ENCODE results near the gene ZFP3.
"Not testable (repeated sequence)": the region's sequence is repeated elsewhere in the genome, so short reads cannot be mapped to it uniquely, and the experiment has no call there.

DNA sequence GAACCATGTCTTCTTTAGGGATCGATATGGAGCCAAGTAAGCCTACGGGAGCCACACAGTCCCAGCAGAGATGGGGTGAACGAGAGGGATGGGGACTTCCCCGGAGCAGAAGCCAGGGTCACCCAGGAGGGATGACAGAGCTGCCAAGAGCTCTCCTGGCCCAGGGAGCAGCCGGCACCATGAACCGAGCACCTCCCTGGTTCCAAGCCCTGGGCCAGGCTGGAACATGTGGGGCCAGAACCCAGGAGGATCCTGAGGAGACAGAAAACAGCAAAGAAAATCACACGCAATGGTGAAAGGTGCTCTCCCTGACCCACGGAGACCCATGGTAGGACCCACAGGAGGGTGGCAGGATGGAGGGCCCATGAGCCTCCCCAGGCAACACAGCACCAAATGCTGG, 55.7 kb downstream of the ZFP3 start:
- TF ChIP-seq EZH2 (IDR thresholded peaks at IDR 0.05; ENCODE audit: insufficient read depth, poor library complexity, severe bottlenecking); EZH2phosphoT487 (IDR thresholded peaks at IDR 0.05; ENCODE audit: insufficient read depth, low read depth): not testable (repeated sequence)
